ENCODE measurements around the gene PIM1. TPM values are rescaled to one million over a fixed set of nuclear protein-coding genes. Genes with fewer than 3 reads are reported as not detected.

The PIM1 gene
- total and polyA plus RNA-seq, 10 of the 15 experiments (the other 5 are each of a cell fraction or from before 2014, with no cell fraction given), result 0.66 to 33.9 (median 10.2) TPM

GRCh38 chr6:37205997-37206340 lies 36.0 kb downstream of the PIM1 start:
- SMC1A ChIA-PET (ENCODE audit: uncharacterized antibody, unreplicated experiment), result no interaction called here
- CTCF ChIA-PET, result interaction anchor here (0.6 to 9.2 kb wide), 7 partner anchors 34 to 1071 kb away, joined by 3 to 135 read pairs (median 4); no protein-coding TSS in a partner anchor
- no peaks in the 10 kb centered on the region for H4K20me1 ChIP-seq (ENCODE audit: control insufficient read depth, insufficient read depth)
- POLR2A ChIA-PET, result interaction anchor here (0.5 kb wide), 1 partner anchor 110 kb away, joined by 3 read pairs; no protein-coding TSS in a partner anchor
- H3K79me2 ChIP-seq (ENCODE audit: control insufficient read depth, insufficient read depth, low read length), result no peaks in the 10 kb centered on the region
- H3K36me3 ChIP-seq (ENCODE audit: control insufficient read depth in 2 of 2, insufficient read depth in 2 of 2, low read length in 1 of 2), result no peaks in the 10 kb centered on the region
- no peak overlapping the region for H3K4me2 ChIP-seq (ENCODE audit: control insufficient read depth, insufficient read depth)
- H3K27me3 ChIP-seq (replicated peaks in 1 of 2; ENCODE audit: control insufficient read depth in 2 of 2, insufficient read depth in 2 of 2, low read length in 1 of 2), result no peaks in the 10 kb centered on the region
- RAD21 ChIA-PET (ENCODE audit: unreplicated experiment), result no interaction called here
- H3K27ac ChIP-seq (ENCODE audit: control insufficient read depth, insufficient read depth), result no peak overlapping the region
- no peak overlapping the region for H3K4me3 ChIP-seq
- BruUV-seq (replicated peaks), result no TSS peak
- FAIRE-seq, result no peak
- intact Hi-C loops (cut with micrococcal nuclease; ENCODE audit: unreplicated experiment), result no loop called here
- no peaks in the 10 kb centered on the region for H3K9me3 ChIP-seq (replicated peaks; ENCODE audit: control insufficient read depth, insufficient read depth, low read length)
- no peak for DNase-seq (ENCODE audit: low read depth, low spot score)
- peaks cover 3% of the 10 kb centered on the region; the same call in 1 of the 2 replicates for H3K4me1 ChIP-seq (ENCODE audit: control insufficient read depth, insufficient read depth, low read length)
- no peak for ATAC-seq
- WGBS (ENCODE audit: insufficient coverage, insufficient replicate concordance, low lambda C conversion rate, missing lambda C conversion rate), result 83% methylated on average over 4 of the region's 4 CpGs
- TF ChIP-seq IRF4 (IDR thresholded peaks at IDR 0.05; ENCODE audit: low read depth, low read length) (no peak), YBX1 (IDR thresholded peaks at IDR 0.05) (no peak)
- no peak overlapping the region for H3K9ac ChIP-seq (ENCODE audit: control insufficient read depth, insufficient read depth, low read length)
- peak overlapping the region; percentile 62 for H2AFZ ChIP-seq (ENCODE audit: control insufficient read depth, low read depth, low read length)
- in situ Hi-C loops (cut with MboI), result loop anchor here (5.0 to 10.0 kb wide), 2 partner anchors 181 to 319 kb away; partner anchors contain the start of gene C6orf89

- Histone ChIP-seq H3K27me3 (replicated peaks in 1 of 2; ENCODE audit: control insufficient read depth in 2 of 2, insufficient read depth in 2 of 2, low read length in 1 of 2) (no peaks in the 10 kb centered on the region), H3K36me3 (ENCODE audit: control insufficient read depth in 2 of 2, insufficient read depth in 2 of 2, low read length in 1 of 2) (no peaks in the 10 kb centered on the region), H3K79me2 (ENCODE audit: control insufficient read depth, insufficient read depth, low read length) (no peaks in the 10 kb centered on the region), H3K4me2 (ENCODE audit: control insufficient read depth, insufficient read depth) (no peak overlapping the region), H3K9ac (ENCODE audit: control insufficient read depth, insufficient read depth, low read length) (no peak overlapping the region), H3K9me3 (replicated peaks; ENCODE audit: control insufficient read depth, insufficient read depth, low read length) (no peaks in the 10 kb centered on the region), H3K4me3 (no peak overlapping the region), H3K4me1 (ENCODE audit: control insufficient read depth, insufficient read depth, low read length) (peaks cover 3% of the 10 kb centered on the region; the same call in 1 of the 2 replicates), H4K20me1 (ENCODE audit: control insufficient read depth, insufficient read depth) (no peaks in the 10 kb centered on the region), H2AFZ (ENCODE audit: control insufficient read depth, low read depth, low read length) (no peak overlapping the region), H3K27ac (ENCODE audit: control insufficient read depth, insufficient read depth) (no peak overlapping the region)
- DNase-seq (ENCODE audit: low read depth, low spot score), result no peak
- SMC1A ChIA-PET (ENCODE audit: uncharacterized antibody, unreplicated experiment), result interaction anchor here (0.7 to 1.4 kb wide), 2 partner anchors 227 to 437 kb away, joined by 3 to 6 read pairs; no protein-coding TSS in a partner anchor
- WGBS (ENCODE audit: insufficient coverage, insufficient replicate concordance, low lambda C conversion rate, missing lambda C conversion rate), result 73% methylated on average over 9 of the region's 9 CpGs
- intact Hi-C loops (cut with micrococcal nuclease; ENCODE audit: unreplicated experiment), result no loop called here
- CTCF ChIA-PET, result interaction anchor here (0.8 to 9.2 kb wide), 7 partner anchors 13 to 440 kb away, joined by 3 to 135 read pairs (median 22); no protein-coding TSS in a partner anchor
- BruUV-seq (replicated peaks), result no TSS peak
- RAD21 ChIA-PET (ENCODE audit: unreplicated experiment), result no interaction called here
- POLR2A ChIA-PET, result no interaction called here
- ATAC-seq, result no peak
- FAIRE-seq, result no peak
- in situ Hi-C loops (cut with MboI), result loop anchor here (5.0 to 10.0 kb wide), 2 partner anchors 182 to 319 kb away; partner anchors contain the start of gene C6orf89
- TF ChIP-seq RAD21 (IDR thresholded peaks at IDR 0.05; ENCODE audit: insufficient read depth, low read depth, low read length) (no peak), PKNOX1 (IDR thresholded peaks at IDR 0.05) (no peak), ZBTB11 (CRISPR knock-in tag; IDR thresholded peaks at IDR 0.05) (no peak), NFIC (IDR thresholded peaks at IDR 0.05; ENCODE audit: low read depth, low read length) (no peak), SMC3 (IDR thresholded peaks at IDR 0.05; ENCODE audit: borderline replicate concordance, low read length) (no peak), ZNF217 (IDR thresholded peaks at IDR 0.05) (no peak), BCLAF1 (IDR thresholded peaks at IDR 0.05) (no peak), HDGF (IDR thresholded peaks at IDR 0.05) (no peak), TAF1 (IDR thresholded peaks at IDR 0.05; ENCODE audit: borderline replicate concordance, low read depth, low read length) (no peak)
These were observed 36.7 kb downstream of the PIM1 start for GRCh38 chr6:37206622-37207021.
